DND-41 (cell line): ENCODE data around the gene BICDL2.

ENCODE experiments used
- ATAC-seq: fragments of 200-7000 bp; cut with Tn5 transposase; 3 replicates; pipeline ENCODE4 v1.9.1; 2021; ENCODE audit warnings: low read depth; ENCODE audit not compliant: insufficient read depth
- DNase-seq: peaks from one replicate; pipeline ENCODE4 v3.0.0-alpha.2; 2020
- H2AFZ ChIP-seq: 2 replicates; pipeline ENCODE4 v1.6.0; 2012; ENCODE audit warnings: low read depth, low read length
- H3K27ac ChIP-seq: 2 replicates; pipeline ENCODE4 v1.5.1; 2012; ENCODE audit warnings: low read length, inconsistent platforms
- H3K27me3 ChIP-seq: fragments of 200-600 bp; sonication (generic); 2 replicates; pipeline ENCODE4 v1.6.0; 2012; ENCODE audit warnings: low read length, mild to moderate bottlenecking, inconsistent platforms; ENCODE audit not compliant: insufficient read depth, poor library complexity
- H3K36me3 ChIP-seq: 2 replicates; pipeline ENCODE4 v1.5.1; 2012; ENCODE audit warnings: low read length, inconsistent platforms; ENCODE audit not compliant: insufficient read depth
- H3K4me1 ChIP-seq: 2 replicates; pipeline ENCODE4 v1.5.1; 2012; ENCODE audit warnings: mild to moderate bottlenecking, low read length; ENCODE audit not compliant: insufficient read depth
- H3K4me2 ChIP-seq: 2 replicates; pipeline ENCODE4 v1.6.0; 2012; ENCODE audit warnings: mild to moderate bottlenecking, moderate library complexity, low read length, inconsistent platforms; ENCODE audit not compliant: insufficient read depth
- H3K4me3 ChIP-seq, 2 experiments: fragments of 200-600 bp in 1 of 2; shearing (Covaris generic) in 1 of 2; 2 replicates each; pipeline ENCODE4 v1.5.1; 2012 to 2016; ENCODE audit warnings: inconsistent platforms in 2 of 2, low read length in 2 of 2, mild to moderate bottlenecking in 2 of 2, low read depth in 1 of 2, moderate library complexity in 1 of 2
- H3K79me2 ChIP-seq: 2 replicates; pipeline ENCODE4 v1.6.0; 2012; ENCODE audit warnings: low read length, inconsistent platforms; ENCODE audit not compliant: insufficient read depth
- H3K9ac ChIP-seq: 2 replicates; pipeline ENCODE4 v1.6.0; 2012; ENCODE audit warnings: low read depth, mild to moderate bottlenecking, inconsistent platforms, low read length, moderate library complexity
- H3K9me3 ChIP-seq: 2 replicates; pipeline ENCODE4 v1.5.1; 2012; ENCODE audit warnings: low read length, moderate library complexity, mild to moderate bottlenecking, inconsistent platforms; ENCODE audit not compliant: insufficient read depth, severe bottlenecking
- H4K20me1 ChIP-seq: 2 replicates; pipeline ENCODE4 v1.6.0; 2012; ENCODE audit warnings: low read length; ENCODE audit not compliant: insufficient read depth
- CTCF ChIP-seq: IDR thresholded peaks from 2 replicates; pipeline ENCODE4 v1.5.1; 2012; ENCODE audit warnings: borderline replicate concordance, low read length, moderate library complexity, mild to moderate bottlenecking; ENCODE audit not compliant: poor library complexity, severe bottlenecking; ENCODE audit errors: extremely low read depth
- EZH2 ChIP-seq: IDR thresholded peaks from 3 replicates; pipeline ENCODE4 v1.6.1; 2012; ENCODE audit warnings: borderline replicate concordance, low read depth, mild to moderate bottlenecking, moderate library complexity, low read length, inconsistent platforms; ENCODE audit not compliant: severe bottlenecking

The BICDL2 gene

DNA sequence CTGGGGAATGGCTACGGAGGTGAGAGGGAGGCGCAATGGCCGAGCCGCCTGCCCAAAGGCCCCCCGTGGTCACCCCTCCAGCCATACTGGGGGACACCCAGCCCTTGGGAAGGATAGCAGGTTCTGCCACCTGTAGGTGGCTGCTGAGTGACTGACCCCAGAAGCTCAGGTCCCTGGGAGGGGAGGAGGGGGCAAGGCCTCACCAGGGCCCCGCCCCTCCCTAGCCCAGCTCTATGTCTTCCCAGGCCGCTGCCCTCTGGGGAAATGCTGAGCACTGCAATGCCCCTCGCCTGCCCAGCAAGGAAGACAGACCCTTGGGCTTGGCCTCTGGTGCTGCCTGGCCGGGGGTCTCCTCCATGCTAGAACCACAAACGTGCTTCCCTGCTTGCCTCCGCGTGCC, 35.4 kb downstream of the BICDL2 start:
- Histone ChIP-seq H3K27ac (no peak overlapping the region), H3K9me3 (no peaks in the 10 kb centered on the region), H3K9ac (no peak overlapping the region), H3K4me1 (peaks cover 18% of the 10 kb centered on the region), H4K20me1 (no peaks in the 10 kb centered on the region), H3K36me3 (no peaks in the 10 kb centered on the region), H3K79me2 (no peaks in the 10 kb centered on the region), H3K4me3 (no peak overlapping the region), H3K27me3 (no peaks in the 10 kb centered on the region), H3K4me2 (no peak overlapping the region), H2AFZ (no peak overlapping the region)
- TF ChIP-seq CTCF = no peak
- TF ChIP-seq EZH2 = no peak
- ATAC-seq = no peak
- no peak for DNase-seq

GRCh38 chr16:3000540-3000939, 36.2 kb downstream of the BICDL2 start:
- DNase-seq = no peak
- TF ChIP-seq CTCF (no peak), EZH2 (no peak)
- Histone ChIP-seq H3K27me3 (no peaks in the 10 kb centered on the region), H2AFZ (no peak overlapping the region), H3K4me2 (no peak overlapping the region), H3K9me3 (no peaks in the 10 kb centered on the region), H3K27ac (no peak overlapping the region), H3K4me1 (peaks cover 13% of the 10 kb centered on the region), H3K79me2 (no peaks in the 10 kb centered on the region), H3K9ac (no peak overlapping the region), H3K36me3 (no peaks in the 10 kb centered on the region), H3K4me3 (no peak overlapping the region), H4K20me1 (no peaks in the 10 kb centered on the region)
- no peak for ATAC-seq

DNA sequence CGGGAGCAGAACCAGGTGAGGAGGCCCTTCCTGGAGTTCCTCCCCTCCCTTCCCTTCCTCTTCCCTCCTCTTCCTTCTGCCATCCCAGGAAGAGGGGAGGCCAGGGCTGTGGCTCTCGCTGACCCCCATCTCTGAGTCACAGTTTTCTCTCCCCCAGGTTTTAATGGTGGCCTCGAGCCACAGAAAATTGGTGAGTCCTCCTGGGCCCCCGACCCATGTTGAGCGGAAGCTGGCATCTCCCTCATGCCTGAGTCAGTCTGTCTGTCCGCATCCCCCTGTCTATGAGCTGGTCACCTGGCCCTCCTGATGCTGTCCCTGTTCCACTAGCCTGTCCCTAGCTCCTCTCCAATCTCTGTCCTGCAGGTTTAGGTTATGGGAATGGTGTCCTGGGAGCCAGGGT, 36.8 kb downstream of the BICDL2 start:
- no peak overlapping the region for H3K27ac ChIP-seq
- ATAC-seq = no peak
- H3K79me2 ChIP-seq = no peaks in the 10 kb centered on the region
- no peaks in the 10 kb centered on the region for H3K27me3 ChIP-seq
- H2AFZ ChIP-seq = no peak overlapping the region
- no peak overlapping the region for H3K4me2 ChIP-seq
- no peaks in the 10 kb centered on the region for H3K36me3 ChIP-seq
- H3K4me1 ChIP-seq = peaks cover 11% of the 10 kb centered on the region
- no peaks in the 10 kb centered on the region for H4K20me1 ChIP-seq
- TF ChIP-seq EZH2 = no peak
- TF ChIP-seq CTCF = no peak
- no peak overlapping the region for H3K9ac ChIP-seq
- DNase-seq = no peak
- no peaks in the 10 kb centered on the region for H3K9me3 ChIP-seq
- H3K4me3 ChIP-seq = no peak overlapping the region

GRCh38 chr16:2996298-2996697, 40.4 kb downstream of the BICDL2 start:
- no peak for DNase-seq
- TF ChIP-seq CTCF = no peak
- no peak for TF ChIP-seq EZH2

More at GRCh38 chr16:2996298-2996697, 40.4 kb downstream of the BICDL2 start:
- no peaks in the 10 kb centered on the region for H3K4me1 ChIP-seq
- no peak overlapping the region for H3K4me3 ChIP-seq
- no peak overlapping the region for H2AFZ ChIP-seq
- H3K27ac ChIP-seq = no peak overlapping the region
- H4K20me1 ChIP-seq = peaks cover 4% of the 10 kb centered on the region; the same call in 1 of the 2 replicates
- H3K27me3 ChIP-seq = no peaks in the 10 kb centered on the region
- no peak overlapping the region for H3K4me2 ChIP-seq
- no peak overlapping the region for H3K9ac ChIP-seq
- H3K9me3 ChIP-seq = no peaks in the 10 kb centered on the region
- no peaks in the 10 kb centered on the region for H3K36me3 ChIP-seq
- no peak for ATAC-seq
- no peaks in the 10 kb centered on the region for H3K79me2 ChIP-seq
